ENCODE results near the gene ZNF726. TPM values are rescaled to one million over a fixed set of nuclear protein-coding genes. Genes with fewer than 3 reads are reported as not detected.
"Not testable (repeated sequence)": the region's sequence is repeated elsewhere in the genome, so short reads cannot be mapped to it uniquely, and the experiment has no call there.

ZNF726 gene
- total RNA-seq, 2 experiments from 2014 or later, result 2.6 to 3.5 TPM

DNA sequence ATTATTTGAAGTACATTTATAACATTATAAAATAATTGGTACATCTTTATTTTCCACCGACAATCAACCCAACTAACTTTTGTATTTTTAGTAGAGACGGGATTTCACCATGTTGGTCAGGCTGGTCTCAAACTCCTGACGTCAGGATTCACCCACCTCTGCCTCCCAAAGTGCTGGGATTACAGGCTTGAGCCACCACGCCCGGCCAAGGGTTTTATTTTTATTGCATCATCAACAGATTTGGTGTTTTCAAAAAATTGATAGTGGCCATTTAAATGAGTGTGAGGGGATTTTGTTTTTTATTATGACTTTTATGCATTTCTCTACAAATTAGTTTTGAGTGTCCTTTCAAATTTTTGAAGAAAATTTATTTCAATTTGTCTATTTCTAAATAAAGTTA, 10.6 kb downstream of the ZNF726 start:
- peaks cover 57% of the 10 kb centered on the region for H3K36me3 Mint-ChIP-seq (ENCODE audit: low read depth)
- H3K27me3 Mint-ChIP-seq, result no peaks in the 10 kb centered on the region
- intact Hi-C loops (cut with DNase I, micrococcal nuclease), result no loop called here
- no peaks in the 10 kb centered on the region for H3K4me1 ChIP-seq (ENCODE audit: insufficient read depth, low read length)
- POLR2A ChIA-PET, result no interaction called here
- no peak overlapping the region for H3K27ac ChIP-seq (ENCODE audit: low read depth in 1 of 2, low read length in 2 of 2)
- ATAC-seq (ENCODE audit: poor library complexity) (no peak), DNase-seq (no peak)
- no peak overlapping the region for H3K4me3 Mint-ChIP-seq
- H3K36me3 ChIP-seq (ENCODE audit: insufficient read depth, low read length), result no peaks in the 10 kb centered on the region
- H3K4me3 ChIP-seq (ENCODE audit: low read length), result no peak overlapping the region
- H3K4me1 Mint-ChIP-seq (ENCODE audit: low read depth), result no peaks in the 10 kb centered on the region
- no peak for TF ChIP-seq CTCF (IDR thresholded peaks at IDR 0.05)
- H3K9me3 Mint-ChIP-seq, result no peaks in the 10 kb centered on the region
- peaks cover 0 to 13% of the 10 kb centered on the region in 2 experiments for H3K9me3 ChIP-seq (ENCODE audit: control insufficient read depth in 1 of 2, insufficient read depth in 1 of 2, low read length in 2 of 2)
- CTCF ChIA-PET, result no interaction called here
- H3K27ac Mint-ChIP-seq, result no peak overlapping the region
- no peaks in the 10 kb centered on the region for H3K27me3 ChIP-seq (ENCODE audit: control insufficient read depth in 1 of 2, insufficient read depth in 2 of 2, low read length in 2 of 2)

DNA sequence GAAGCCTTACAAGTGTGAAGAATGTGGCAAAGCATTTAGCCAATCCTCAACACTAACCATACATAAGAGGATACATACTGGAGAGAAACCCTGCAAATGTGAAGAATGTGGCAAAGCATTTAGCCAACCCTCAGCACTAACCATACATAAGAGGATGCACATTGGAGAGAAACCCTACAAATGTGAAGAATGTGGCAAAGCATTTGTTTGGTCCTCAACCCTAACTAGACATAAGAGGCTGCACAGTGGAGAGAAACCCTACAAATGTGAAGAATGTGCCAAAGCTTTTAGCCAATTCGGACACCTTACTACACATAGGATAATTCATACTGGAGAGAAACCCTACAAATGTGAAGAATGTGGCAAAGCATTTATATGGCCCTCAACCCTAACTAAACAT, 18.2 kb downstream of the ZNF726 start:
- no peak overlapping the region for H3K27ac Mint-ChIP-seq
- peaks cover 19 to 46% of the 10 kb centered on the region in 2 experiments for H3K9me3 ChIP-seq (ENCODE audit: control insufficient read depth in 1 of 2, insufficient read depth in 1 of 2, low read length in 2 of 2)

GRCh38 chr19:23937031-23937430, 22.3 kb downstream of the ZNF726 start:
- H3K4me1 ChIP-seq (ENCODE audit: insufficient read depth, low read length); H3K27ac Mint-ChIP-seq; H3K4me3 ChIP-seq (ENCODE audit: low read length); H3K36me3 ChIP-seq (ENCODE audit: insufficient read depth, low read length); POLR2A ChIA-PET; H3K27ac ChIP-seq (ENCODE audit: low read depth in 1 of 2, low read length in 2 of 2); H3K4me1 Mint-ChIP-seq (ENCODE audit: low read depth); H3K27me3 ChIP-seq (ENCODE audit: control insufficient read depth in 1 of 2, insufficient read depth in 2 of 2, low read length in 2 of 2); intact Hi-C loops (cut with DNase I, micrococcal nuclease); H3K4me3 Mint-ChIP-seq; CTCF ChIA-PET; DNase-seq; ATAC-seq (ENCODE audit: poor library complexity); H3K27me3 Mint-ChIP-seq: not testable (repeated sequence)
- Mint-ChIP-seq H3K9me3 (peaks cover 32% of the 10 kb centered on the region), H3K36me3 (ENCODE audit: low read depth) (peaks cover 61% of the 10 kb centered on the region)
- peaks cover 15 to 39% of the 10 kb centered on the region in 2 experiments for H3K9me3 ChIP-seq (ENCODE audit: control insufficient read depth in 1 of 2, insufficient read depth in 1 of 2, low read length in 2 of 2)

More for the DNA sequence above, 18.2 kb downstream of the ZNF726 start:
- Histone ChIP-seq H3K4me1 (ENCODE audit: insufficient read depth, low read length) (no peaks in the 10 kb centered on the region), H3K36me3 (ENCODE audit: insufficient read depth, low read length) (no peaks in the 10 kb centered on the region), H3K4me3 (ENCODE audit: low read length) (no peak overlapping the region), H3K27ac (ENCODE audit: low read depth in 1 of 2, low read length in 2 of 2) (no peak overlapping the region), H3K27me3 (ENCODE audit: control insufficient read depth in 1 of 2, insufficient read depth in 2 of 2, low read length in 2 of 2) (no peaks in the 10 kb centered on the region)
- H3K9me3 Mint-ChIP-seq, result peaks cover 21% of the 10 kb centered on the region
- POLR2A ChIA-PET, result no interaction called here
- no peaks in the 10 kb centered on the region for H3K4me1 Mint-ChIP-seq (ENCODE audit: low read depth)
- peaks cover 58% of the 10 kb centered on the region for H3K36me3 Mint-ChIP-seq (ENCODE audit: low read depth)
- intact Hi-C loops (cut with DNase I, micrococcal nuclease), result no loop called here
- no peak for TF ChIP-seq CTCF (IDR thresholded peaks at IDR 0.05)
- H3K27me3 Mint-ChIP-seq, result no peaks in the 10 kb centered on the region
- ATAC-seq (ENCODE audit: poor library complexity) (no peak), DNase-seq (no peak)
- H3K4me3 Mint-ChIP-seq, result no peak overlapping the region
- CTCF ChIA-PET, result no interaction called here

GRCh38 chr19:23943411-23943810, 28.7 kb downstream of the ZNF726 start:
- Mint-ChIP-seq H3K27me3 (no peaks in the 10 kb centered on the region), H3K9me3 (peaks cover 28% of the 10 kb centered on the region), H3K27ac (no peak overlapping the region), H3K36me3 (ENCODE audit: low read depth) (peaks cover 86% of the 10 kb centered on the region), H3K4me1 (ENCODE audit: low read depth) (peaks cover 5% of the 10 kb centered on the region), H3K4me3 (no peak overlapping the region)
- ChIA-PET CTCF (no interaction called here), POLR2A (no interaction called here)
- no peak overlapping the region for H3K27ac ChIP-seq (ENCODE audit: low read depth in 1 of 2, low read length in 2 of 2)
- no peak overlapping the region for H3K4me3 ChIP-seq (ENCODE audit: low read length)
- DNase-seq (no peak), ATAC-seq (ENCODE audit: poor library complexity) (no peak)
- H3K36me3 ChIP-seq (ENCODE audit: insufficient read depth, low read length), result no peaks in the 10 kb centered on the region
- peaks cover 0 to 4% of the 10 kb centered on the region in 2 experiments for H3K9me3 ChIP-seq (ENCODE audit: control insufficient read depth in 1 of 2, insufficient read depth in 1 of 2, low read length in 2 of 2)
- no peaks in the 10 kb centered on the region for H3K4me1 ChIP-seq (ENCODE audit: insufficient read depth, low read length)
- H3K27me3 ChIP-seq (ENCODE audit: control insufficient read depth in 1 of 2, insufficient read depth in 2 of 2, low read length in 2 of 2), result no peaks in the 10 kb centered on the region
- no peak for TF ChIP-seq CTCF (IDR thresholded peaks at IDR 0.05)
- intact Hi-C loops (cut with DNase I, micrococcal nuclease), result no loop called here
